Measurements from ENCODE around the gene KRT79. TPM values are rescaled to one million over a fixed set of nuclear protein-coding genes. Genes with fewer than 3 reads are reported as not detected.

The KRT79 gene
- total and polyA plus RNA-seq, 4 donors, result not detected

DNA sequence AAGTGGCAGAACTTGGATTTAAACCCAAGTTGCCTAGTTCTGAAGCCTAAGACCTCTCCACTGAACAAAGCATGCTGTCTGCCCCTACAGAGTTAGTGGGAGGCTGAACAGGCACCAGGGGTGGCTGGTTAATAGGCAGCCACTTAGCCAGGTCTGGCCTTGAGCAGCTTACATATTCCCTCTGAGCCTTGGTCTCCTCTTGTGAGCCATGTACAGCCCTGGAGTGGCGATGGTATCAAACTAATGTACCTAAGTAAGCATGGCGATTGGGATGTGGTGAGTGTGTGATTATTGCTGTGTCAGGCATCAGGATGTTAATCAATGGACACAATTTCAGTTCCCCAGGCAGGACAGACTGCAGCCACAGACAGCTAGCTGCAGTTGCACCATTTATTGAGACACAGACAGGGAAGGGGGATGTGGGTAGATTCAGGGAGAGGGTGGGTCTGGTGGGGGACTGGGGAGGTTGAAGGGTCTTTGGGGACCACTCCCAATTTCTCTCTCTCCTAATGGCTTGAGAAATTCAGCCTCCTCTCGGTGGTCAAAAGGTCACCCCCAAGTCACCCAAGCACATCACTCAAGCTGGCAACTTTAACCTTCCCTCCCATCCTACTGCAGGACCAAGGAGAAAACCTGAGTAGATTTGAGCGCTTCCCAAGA lies 12.9 kb downstream of the KRT79 start:
- TF ChIP-seq, protein P1, sequence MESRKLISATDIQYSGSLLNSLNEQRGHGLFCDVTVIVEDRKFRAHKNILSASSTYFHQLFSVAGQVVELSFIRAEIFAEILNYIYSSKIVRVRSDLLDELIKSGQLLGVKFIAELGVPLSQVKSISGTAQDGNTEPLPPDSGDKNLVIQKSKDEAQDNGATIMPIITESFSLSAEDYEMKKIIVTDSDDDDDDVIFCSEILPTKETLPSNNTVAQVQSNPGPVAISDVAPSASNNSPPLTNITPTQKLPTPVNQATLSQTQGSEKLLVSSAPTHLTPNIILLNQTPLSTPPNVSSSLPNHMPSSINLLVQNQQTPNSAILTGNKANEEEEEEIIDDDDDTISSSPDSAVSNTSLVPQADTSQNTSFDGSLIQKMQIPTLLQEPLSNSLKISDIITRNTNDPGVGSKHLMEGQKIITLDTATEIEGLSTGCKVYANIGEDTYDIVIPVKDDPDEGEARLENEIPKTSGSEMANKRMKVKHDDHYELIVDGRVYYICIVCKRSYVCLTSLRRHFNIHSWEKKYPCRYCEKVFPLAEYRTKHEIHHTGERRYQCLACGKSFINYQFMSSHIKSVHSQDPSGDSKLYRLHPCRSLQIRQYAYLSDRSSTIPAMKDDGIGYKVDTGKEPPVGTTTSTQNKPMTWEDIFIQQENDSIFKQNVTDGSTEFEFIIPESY (IDR thresholded peaks at IDR 0.05), result no peak
- TF ChIP-seq HNF4G (IDR thresholded peaks at IDR 0.05) (no peak), RAD21 (IDR thresholded peaks at IDR 0.05) (no peak), SP1 (IDR thresholded peaks at IDR 0.05) (no peak), HNF4A (conservative IDR thresholded peaks at IDR 0.05) (no peak), GABPA (IDR thresholded peaks at IDR 0.05 in 1 of 2, conservative IDR thresholded peaks at IDR 0.05 in 1 of 2) (no peak), CTCF (IDR thresholded peaks at IDR 0.05; ENCODE audit: low read depth, low read length, missing input control) (no peak), EGR1 (IDR thresholded peaks at IDR 0.05; ENCODE audit: low read depth in 2 of 2) (no peak), FOXA1 (IDR thresholded peaks at IDR 0.05) (no peak), FOXA2 (IDR thresholded peaks at IDR 0.05) (no peak), JUND (IDR thresholded peaks at IDR 0.05) (no peak), ATF3 (IDR thresholded peaks at IDR 0.05) (no peak), TAF1 (conservative IDR thresholded peaks at IDR 0.05) (no peak), RXRA (IDR thresholded peaks at IDR 0.05) (no peak), NR2F2 (IDR thresholded peaks at IDR 0.05) (no peak), YY1 (IDR thresholded peaks at IDR 0.05) (no peak)
- TF ChIP-seq, protein P2, sequence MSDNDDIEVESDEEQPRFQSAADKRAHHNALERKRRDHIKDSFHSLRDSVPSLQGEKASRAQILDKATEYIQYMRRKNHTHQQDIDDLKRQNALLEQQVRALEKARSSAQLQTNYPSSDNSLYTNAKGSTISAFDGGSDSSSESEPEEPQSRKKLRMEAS (IDR thresholded peaks at IDR 0.05), result no peak
- TF ChIP-seq, protein P3, sequence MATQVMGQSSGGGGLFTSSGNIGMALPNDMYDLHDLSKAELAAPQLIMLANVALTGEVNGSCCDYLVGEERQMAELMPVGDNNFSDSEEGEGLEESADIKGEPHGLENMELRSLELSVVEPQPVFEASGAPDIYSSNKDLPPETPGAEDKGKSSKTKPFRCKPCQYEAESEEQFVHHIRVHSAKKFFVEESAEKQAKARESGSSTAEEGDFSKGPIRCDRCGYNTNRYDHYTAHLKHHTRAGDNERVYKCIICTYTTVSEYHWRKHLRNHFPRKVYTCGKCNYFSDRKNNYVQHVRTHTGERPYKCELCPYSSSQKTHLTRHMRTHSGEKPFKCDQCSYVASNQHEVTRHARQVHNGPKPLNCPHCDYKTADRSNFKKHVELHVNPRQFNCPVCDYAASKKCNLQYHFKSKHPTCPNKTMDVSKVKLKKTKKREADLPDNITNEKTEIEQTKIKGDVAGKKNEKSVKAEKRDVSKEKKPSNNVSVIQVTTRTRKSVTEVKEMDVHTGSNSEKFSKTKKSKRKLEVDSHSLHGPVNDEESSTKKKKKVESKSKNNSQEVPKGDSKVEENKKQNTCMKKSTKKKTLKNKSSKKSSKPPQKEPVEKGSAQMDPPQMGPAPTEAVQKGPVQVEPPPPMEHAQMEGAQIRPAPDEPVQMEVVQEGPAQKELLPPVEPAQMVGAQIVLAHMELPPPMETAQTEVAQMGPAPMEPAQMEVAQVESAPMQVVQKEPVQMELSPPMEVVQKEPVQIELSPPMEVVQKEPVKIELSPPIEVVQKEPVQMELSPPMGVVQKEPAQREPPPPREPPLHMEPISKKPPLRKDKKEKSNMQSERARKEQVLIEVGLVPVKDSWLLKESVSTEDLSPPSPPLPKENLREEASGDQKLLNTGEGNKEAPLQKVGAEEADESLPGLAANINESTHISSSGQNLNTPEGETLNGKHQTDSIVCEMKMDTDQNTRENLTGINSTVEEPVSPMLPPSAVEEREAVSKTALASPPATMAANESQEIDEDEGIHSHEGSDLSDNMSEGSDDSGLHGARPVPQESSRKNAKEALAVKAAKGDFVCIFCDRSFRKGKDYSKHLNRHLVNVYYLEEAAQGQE (IDR thresholded peaks at IDR 0.05), result no peak
- WGBS, result 85% methylated on average over 4 of the region's 4 CpGs
- no peaks in the 10 kb centered on the region for H3K27me3 ChIP-seq (ENCODE audit: control insufficient read depth in 4 of 4, insufficient read depth in 4 of 4, low read length in 3 of 4)

More for the DNA sequence above, 12.9 kb downstream of the KRT79 start:
- Histone ChIP-seq H3K36me3 (ENCODE audit: control insufficient read depth in 4 of 4, insufficient read depth in 3 of 4, low read depth in 1 of 4, low read length in 3 of 4) (no peaks in the 10 kb centered on the region), H3K27ac (ENCODE audit: low read depth in 1 of 2, low read length in 2 of 2) (no peak overlapping the region), H3K4me3 (ENCODE audit: low read depth in 1 of 3, low read length in 3 of 3) (no peak overlapping the region), H3K9me3 (ENCODE audit: control insufficient read depth in 4 of 4, low read length in 3 of 4) (no peaks in the 10 kb centered on the region), H3K4me1 (ENCODE audit: control insufficient read depth in 4 of 4, insufficient read depth in 4 of 4, low read length in 3 of 4) (no peaks in the 10 kb centered on the region), H3K9ac (ENCODE audit: low read depth in 1 of 2, low read length in 2 of 2) (no peak overlapping the region)
- no peak for DNase-seq (ENCODE audit: low spot score)
